Immature natural killer cell (primary cell): ENCODE measurements around the gene C9orf50. TPM values are rescaled to one million over a fixed set of nuclear protein-coding genes. Genes with fewer than 3 reads are reported as not detected.
A peak's percentile ranks its signal among the peaks of the same experiment; 100 is the strongest.

Experiments used
- DNase-seq, 3 donors: peaks; one replicate each; pipeline ENCODE4 v3.0.0; 2022; ENCODE audit warnings: mixed read lengths in 1 of 3
- H3K27ac Mint-ChIP-seq, 6 donors: one replicate each; pipeline ENCODE4 v1.8.0; 2020; ENCODE audit warnings: mixed read lengths in 6 of 6, mild to moderate bottlenecking in 5 of 6, inconsistent platforms in 4 of 6, moderate library complexity in 3 of 6
- H3K27me3 Mint-ChIP-seq, 3 donors: one replicate each; pipeline ENCODE4 v1.8.0; 2020 to 2021; ENCODE audit warnings: low read depth in 3 of 3, mild to moderate bottlenecking in 3 of 3, mixed read lengths in 3 of 3, moderate library complexity in 3 of 3, inconsistent platforms in 1 of 3
- H3K36me3 Mint-ChIP-seq, 3 donors: one replicate each; pipeline ENCODE4 v1.8.0; 2020; ENCODE audit warnings: mixed read lengths in 3 of 3, inconsistent platforms in 2 of 3, mild to moderate bottlenecking in 2 of 3
- H3K4me1 Mint-ChIP-seq, 2 donors: one replicate each; pipeline ENCODE4 v1.8.0; 2020; ENCODE audit warnings: inconsistent platforms in 2 of 2, mild to moderate bottlenecking in 2 of 2, mixed read lengths in 2 of 2, moderate library complexity in 1 of 2
- H3K4me3 Mint-ChIP-seq, 5 donors: one replicate each; pipeline ENCODE4 v1.8.0; 2020; ENCODE audit warnings: mild to moderate bottlenecking in 5 of 5, mixed read lengths in 5 of 5, inconsistent platforms in 3 of 5, moderate library complexity in 3 of 5
- H3K9me3 Mint-ChIP-seq, 6 donors: one replicate each; pipeline ENCODE4 v1.8.0; 2020; ENCODE audit warnings: mild to moderate bottlenecking in 6 of 6, mixed read lengths in 6 of 6, inconsistent platforms in 4 of 6, moderate library complexity in 3 of 6
- polyA plus RNA-seq, 3 donors: library from polyadenylated mRNA; unstranded; fragments of 300-500 nt; fragmentation: Illumina TruSeq; gene quantifications; one replicate each; pipeline ENCODE4 v1.2.3, GENCODE V29; 2021

C9orf50 gene
- polyA plus RNA-seq, 3 donors from 2014 or later: not detected

DNA sequence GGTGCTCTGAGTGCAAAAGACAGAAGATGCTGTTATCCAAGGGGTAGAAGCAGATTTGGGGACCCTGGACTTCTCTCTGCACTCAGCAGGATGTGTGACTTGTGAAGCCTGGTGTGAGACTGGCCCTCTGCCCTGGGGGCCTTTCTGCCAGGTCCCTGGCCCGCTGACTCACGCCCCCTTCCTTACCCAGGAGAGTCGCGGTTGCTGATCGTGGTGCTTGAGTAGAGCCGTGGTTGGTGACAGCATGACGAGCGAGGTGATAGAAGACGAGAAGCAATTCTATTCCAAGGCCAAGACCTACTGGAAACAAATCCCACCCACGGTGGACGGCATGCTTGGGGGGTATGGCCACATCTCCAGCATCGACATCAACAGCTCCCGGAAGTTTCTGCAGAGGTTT lies 11.6 kb upstream of the C9orf50 start:
- Mint-ChIP-seq H3K4me1 (peaks cover 38% of the 10 kb centered on the region in 2 donors), H3K4me3 (no peak overlapping the region), H3K36me3 (peaks cover 0 to 6% (median 0%) of the 10 kb centered on the region in 3 donors), H3K27me3 (peaks cover 0 to 4% (median 2%) of the 10 kb centered on the region in 3 donors), H3K9me3 (no peaks in the 10 kb centered on the region), H3K27ac (no peak overlapping the region)
- no peak for DNase-seq

DNA sequence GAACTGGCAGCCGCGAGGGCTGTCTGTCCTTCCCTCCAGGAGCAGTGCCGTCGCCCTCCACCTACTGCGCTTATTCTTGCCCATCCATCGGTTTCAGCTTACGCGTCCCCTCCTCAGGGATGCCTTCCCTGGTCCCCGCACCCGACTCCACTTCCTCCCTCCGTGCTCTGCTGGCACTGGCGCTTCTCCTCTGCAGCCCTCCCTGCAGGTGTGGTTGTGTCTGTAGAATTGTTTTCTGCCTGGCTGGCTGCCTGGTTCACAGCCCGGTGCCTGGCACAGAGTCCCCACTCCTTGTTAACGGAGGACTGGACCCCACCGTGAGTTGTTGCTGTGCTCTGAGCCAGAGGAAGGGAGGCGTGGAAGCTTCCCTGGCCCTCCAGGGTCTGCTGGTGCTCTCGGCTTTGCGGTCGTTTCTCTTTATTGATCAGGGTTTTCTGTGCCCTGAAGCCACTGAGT lies 10.8 kb upstream of the C9orf50 start:
- peaks cover 2 to 10% (median 3%) of the 10 kb centered on the region in 3 donors for H3K27me3 Mint-ChIP-seq
- no peak for DNase-seq
- H3K4me1 Mint-ChIP-seq: peaks cover 46% of the 10 kb centered on the region in 2 donors
- no peak overlapping the region for H3K4me3 Mint-ChIP-seq
- H3K36me3 Mint-ChIP-seq: peaks cover 0 to 6% (median 0%) of the 10 kb centered on the region in 3 donors
- H3K27ac Mint-ChIP-seq: peak overlapping the region in 2 of 6 donors; percentile 45 to 67
- H3K9me3 Mint-ChIP-seq: no peaks in the 10 kb centered on the region

DNA sequence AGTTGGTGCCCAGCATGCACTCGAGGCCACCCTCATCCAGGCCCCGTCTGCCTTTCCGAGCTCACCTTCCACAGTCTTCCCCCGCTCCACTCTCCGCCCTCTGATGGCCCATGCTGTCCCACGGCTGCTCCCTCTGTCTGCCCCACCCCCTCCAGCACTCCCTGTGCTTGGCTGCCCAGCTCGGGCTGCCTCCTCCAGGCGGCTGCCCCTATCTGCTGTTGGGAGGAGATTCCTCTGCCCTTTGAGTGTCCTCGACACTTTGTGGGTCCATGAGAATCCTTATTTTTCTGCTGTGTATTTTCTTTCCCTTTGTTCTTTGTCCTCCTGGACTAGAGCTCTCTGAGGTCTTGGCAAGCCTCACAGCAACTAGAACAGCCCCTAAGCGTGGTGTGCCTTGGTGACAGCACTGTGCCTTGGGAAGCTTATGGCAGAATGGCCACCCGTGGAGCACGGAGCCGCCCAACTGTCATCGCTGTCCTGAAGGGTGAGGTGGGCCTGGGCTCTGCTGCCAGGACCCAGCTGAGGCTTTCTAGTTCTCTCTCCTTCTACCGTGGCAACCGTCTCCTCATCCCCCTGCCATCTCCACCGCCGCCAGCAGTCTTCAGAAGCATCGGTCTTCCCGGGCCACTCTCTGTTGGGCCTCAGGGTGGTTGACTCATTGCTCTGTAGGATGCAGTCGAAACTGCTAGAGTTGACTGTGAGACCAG lies 10.2 kb upstream of the C9orf50 start:
- H3K36me3 Mint-ChIP-seq: peaks cover 0 to 6% (median 0%) of the 10 kb centered on the region in 3 donors
- no peak for DNase-seq
- H3K27ac Mint-ChIP-seq: peak overlapping the region in 3 of 6 donors; percentile 22 to 49 (median 45)
- H3K4me1 Mint-ChIP-seq: peaks cover 50 to 52% of the 10 kb centered on the region in 2 donors
- H3K27me3 Mint-ChIP-seq: peaks cover 3 to 14% (median 7%) of the 10 kb centered on the region in 3 donors
- no peak overlapping the region for H3K4me3 Mint-ChIP-seq
- no peaks in the 10 kb centered on the region for H3K9me3 Mint-ChIP-seq

DNA sequence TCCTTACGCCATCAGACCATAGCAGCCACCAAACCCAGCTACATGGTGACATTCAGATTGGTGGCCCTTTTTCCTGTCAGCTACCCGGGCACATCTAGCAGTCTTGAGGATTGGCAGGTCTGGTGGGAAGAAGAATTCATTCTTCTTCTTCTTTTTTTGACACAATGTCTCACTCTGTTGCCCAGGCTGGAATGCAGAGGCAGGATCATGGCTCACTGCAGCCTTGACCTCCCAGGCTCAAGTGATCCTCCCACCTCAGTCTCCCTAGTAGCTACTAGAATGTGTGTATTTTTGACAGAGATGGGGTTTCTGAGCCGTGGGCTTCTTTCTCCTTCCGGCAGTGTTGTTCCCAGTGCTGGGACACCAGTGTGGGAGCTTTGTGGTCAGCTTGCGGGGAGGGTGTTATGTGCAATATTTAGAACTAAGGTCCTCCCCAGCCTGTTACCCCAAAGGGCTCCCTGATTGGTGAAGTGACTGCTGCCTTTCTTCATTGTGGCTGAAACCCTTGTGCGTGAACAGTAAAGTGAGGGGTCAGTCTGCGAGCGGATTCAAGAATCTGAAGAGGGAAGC lies 8.4 kb upstream of the C9orf50 start:
- no peak for DNase-seq
- peaks cover 7 to 28% (median 12%) of the 10 kb centered on the region in 3 donors for H3K27me3 Mint-ChIP-seq
- H3K4me1 Mint-ChIP-seq: peaks cover 60 to 63% of the 10 kb centered on the region in 2 donors
- no peaks in the 10 kb centered on the region for H3K9me3 Mint-ChIP-seq
- peak overlapping the region; percentile 23 to 61 (median 48) for H3K27ac Mint-ChIP-seq
- peak overlapping the region in 2 of 5 donors; percentile 8 to 48 for H3K4me3 Mint-ChIP-seq
- no peaks in the 10 kb centered on the region for H3K36me3 Mint-ChIP-seq

DNA sequence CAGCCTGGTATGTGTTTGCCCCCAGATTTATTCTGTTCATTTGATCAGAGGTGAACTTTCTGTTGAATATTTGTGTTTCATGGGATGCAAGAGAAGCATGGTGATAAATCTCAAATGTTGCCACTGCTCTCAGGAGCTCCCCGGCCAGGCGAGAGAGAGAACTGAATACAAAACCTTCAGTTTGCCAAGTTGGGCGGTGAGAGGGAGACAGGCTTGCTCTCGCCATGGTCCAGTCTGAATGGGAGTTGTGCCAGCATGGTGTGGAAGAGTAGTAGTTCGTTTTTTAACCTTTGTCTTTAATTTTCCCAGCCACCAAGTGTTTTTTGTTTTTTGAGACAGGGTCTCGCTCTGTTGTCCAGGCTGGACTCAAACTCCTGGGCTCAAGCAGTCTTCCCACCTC lies 7.8 kb upstream of the C9orf50 start:
- no peaks in the 10 kb centered on the region for H3K36me3 Mint-ChIP-seq
- peaks cover 7 to 30% (median 18%) of the 10 kb centered on the region in 3 donors for H3K27me3 Mint-ChIP-seq
- H3K9me3 Mint-ChIP-seq: no peaks in the 10 kb centered on the region
- peak overlapping the region in 3 of 5 donors; percentile 14 to 47 (median 25) for H3K4me3 Mint-ChIP-seq
- no peak for DNase-seq
- peak overlapping the region in 5 of 6 donors; percentile 20 to 89 (median 44) for H3K27ac Mint-ChIP-seq
- H3K4me1 Mint-ChIP-seq: peaks cover 62 to 66% of the 10 kb centered on the region in 2 donors

DNA sequence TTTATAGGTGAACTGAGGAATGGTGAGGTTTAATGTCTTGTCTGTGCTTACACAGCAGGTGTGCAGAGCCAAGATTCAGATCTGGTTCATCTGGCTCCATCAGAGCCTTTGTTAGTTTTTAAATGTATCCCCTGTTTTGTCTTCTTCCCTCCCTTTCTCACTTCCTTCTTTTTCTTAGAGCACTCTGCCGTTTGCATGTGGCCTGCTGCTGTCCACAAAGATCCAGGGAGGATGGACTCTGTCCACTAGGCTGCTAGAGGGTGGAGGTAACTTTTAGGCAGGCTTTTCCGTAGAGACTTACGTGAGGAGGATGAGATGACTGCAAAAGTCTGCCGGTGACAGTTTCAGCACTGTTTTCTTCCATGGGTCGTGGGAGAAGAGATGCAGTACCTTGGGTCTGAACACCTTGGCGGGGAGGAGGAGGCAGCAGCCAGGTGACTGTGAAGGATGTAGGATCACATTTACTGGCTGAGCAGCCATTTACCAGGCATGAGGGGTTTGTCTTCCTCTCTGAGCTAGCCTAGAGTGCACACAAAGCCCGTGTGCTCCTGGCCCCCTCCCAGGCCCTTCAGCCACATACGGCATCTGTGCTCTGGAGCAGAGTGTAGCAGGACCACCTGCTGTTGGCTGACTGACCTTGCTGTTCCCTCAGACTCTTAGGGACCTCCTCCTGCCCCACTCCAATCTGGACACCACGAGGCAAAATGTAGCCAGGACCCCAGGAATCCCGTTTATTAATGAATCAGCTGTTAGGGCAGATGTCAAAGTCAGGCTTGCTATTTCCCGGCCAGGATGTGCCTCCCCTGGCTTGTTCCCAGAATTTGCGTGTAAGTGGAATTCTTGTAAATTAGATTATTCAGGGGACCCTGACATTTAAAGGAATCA lies 6.9 kb upstream of the C9orf50 start:
- H3K27me3 Mint-ChIP-seq: peaks cover 11 to 33% (median 20%) of the 10 kb centered on the region in 3 donors
- H3K4me1 Mint-ChIP-seq: peaks cover 62 to 66% of the 10 kb centered on the region in 2 donors
- H3K27ac Mint-ChIP-seq: peak overlapping the region; percentile 86 to 97 (median 92)
- no peaks in the 10 kb centered on the region for H3K36me3 Mint-ChIP-seq
- no peaks in the 10 kb centered on the region for H3K9me3 Mint-ChIP-seq
- no peak for DNase-seq
- H3K4me3 Mint-ChIP-seq: peak overlapping the region; percentile 77 to 97 (median 83)

DNA sequence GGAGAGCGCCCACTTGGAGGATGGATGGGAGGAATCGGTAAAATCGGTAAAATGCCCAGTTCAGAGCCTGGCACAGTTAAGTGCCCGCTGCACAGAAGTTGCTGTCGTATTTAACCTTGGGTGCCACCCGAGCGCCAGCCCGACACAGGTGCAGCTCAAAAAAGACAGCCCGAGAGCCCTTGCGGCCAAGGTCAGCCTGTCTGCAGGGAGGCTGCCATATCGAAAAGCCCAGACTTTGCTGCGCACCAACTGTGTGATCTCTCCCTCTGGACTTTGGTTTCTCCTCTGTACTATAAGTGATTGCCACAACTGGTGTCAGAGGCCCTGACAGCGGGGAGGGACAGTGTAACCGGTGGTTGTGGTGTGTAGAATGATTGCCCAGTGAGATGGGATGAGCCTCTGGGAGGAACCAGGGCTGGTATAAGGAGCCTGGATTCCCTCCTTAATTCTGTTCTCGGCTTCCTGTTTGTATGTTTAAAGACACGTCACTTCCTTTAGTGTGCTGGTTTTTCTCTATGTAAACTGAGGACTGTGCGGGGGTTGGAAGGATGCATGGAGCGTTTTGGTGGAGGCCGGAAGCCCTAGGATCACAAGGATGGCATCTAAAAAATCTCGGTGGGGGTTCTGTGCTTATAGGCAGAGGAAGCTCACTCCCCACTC lies 5.9 kb upstream of the C9orf50 start:
- peak overlapping the region; percentile 86 to 97 (median 92) for H3K27ac Mint-ChIP-seq
- peak overlapping the region; percentile 77 to 97 (median 83) for H3K4me3 Mint-ChIP-seq
- H3K27me3 Mint-ChIP-seq: peaks cover 11 to 33% (median 20%) of the 10 kb centered on the region in 3 donors
- H3K4me1 Mint-ChIP-seq: peaks cover 60 to 66% of the 10 kb centered on the region in 2 donors
- H3K9me3 Mint-ChIP-seq: no peaks in the 10 kb centered on the region
- no peaks in the 10 kb centered on the region for H3K36me3 Mint-ChIP-seq
- DNase-seq: peak in 2 of 3 donors; percentile 39 to 42

DNA sequence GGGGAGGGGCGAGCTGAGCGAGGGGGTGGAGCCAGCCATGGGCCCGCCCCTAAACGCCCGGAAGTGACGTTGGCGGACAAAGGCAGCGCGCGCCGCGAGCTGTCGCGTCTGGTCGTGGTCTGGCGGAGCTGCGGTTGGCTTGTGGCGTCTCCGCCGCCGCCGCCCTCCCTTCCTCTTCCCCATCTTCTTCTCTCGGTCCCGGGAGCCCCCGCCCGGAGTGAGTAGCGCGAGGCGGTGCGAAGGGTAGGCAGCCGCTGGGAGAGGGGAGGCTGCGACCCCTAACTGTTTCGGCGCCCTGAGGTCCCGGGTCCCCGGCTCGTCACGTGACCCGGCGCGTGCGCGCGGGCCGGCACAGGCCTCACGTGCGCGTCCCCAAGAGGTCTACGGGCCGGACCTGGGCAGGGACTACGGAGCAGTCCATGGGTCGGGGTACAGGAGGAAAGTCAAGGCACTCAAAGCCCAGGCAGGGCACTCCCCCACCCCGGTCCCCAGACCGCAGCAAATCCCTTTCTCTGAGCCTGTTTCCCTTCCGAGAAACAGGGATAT lies 5.3 kb upstream of the C9orf50 start, which contains the start of gene NTMT1:
Gene NTMT1, plus strand, starts transcription at position 85 of the 546 bp plus-strand sequence. CDS start 6,541 bp downstream, outside the sequence.
- peaks cover 56 to 64% of the 10 kb centered on the region in 2 donors for H3K4me1 Mint-ChIP-seq
- no peaks in the 10 kb centered on the region for H3K9me3 Mint-ChIP-seq
- H3K4me3 Mint-ChIP-seq: peak within 1 kb of the TSS; percentile 77 to 97 (median 83)
- H3K27me3 Mint-ChIP-seq: peaks cover 12 to 33% (median 22%) of the 10 kb centered on the region in 3 donors
- no peaks in the 10 kb centered on the region for H3K36me3 Mint-ChIP-seq
- H3K27ac Mint-ChIP-seq: peak within 1 kb of the TSS; percentile 86 to 97 (median 92)
- peak; percentile 91 to 92 (median 92) for DNase-seq

DNA sequence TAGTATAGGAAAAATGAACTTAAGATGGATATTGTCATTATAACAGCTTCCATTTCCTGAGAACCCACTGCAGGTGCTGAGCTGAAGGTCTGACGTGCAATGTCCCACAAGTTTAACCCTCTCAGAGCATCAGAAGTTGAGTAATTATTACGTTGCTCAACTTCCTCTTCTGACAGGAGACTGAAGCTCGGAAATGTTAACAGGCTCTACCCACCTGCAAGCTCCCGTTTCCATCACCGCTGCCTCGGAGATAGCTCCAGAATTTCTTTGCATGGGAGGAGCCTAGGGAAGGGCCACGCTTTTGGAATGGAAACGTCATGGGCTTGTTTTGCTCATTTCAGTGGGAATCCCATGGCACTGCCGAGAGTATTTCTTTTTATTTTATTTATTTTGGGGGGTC lies 4.0 kb upstream of the C9orf50 start:
- Mint-ChIP-seq H3K4me3 (peak overlapping the region; percentile 72 to 83 (median 77)), H3K4me1 (peaks cover 48 to 59% of the 10 kb centered on the region in 2 donors), H3K27ac (peak overlapping the region in 5 of 6 donors; percentile 78 to 96 (median 82)), H3K36me3 (no peaks in the 10 kb centered on the region), H3K9me3 (no peaks in the 10 kb centered on the region), H3K27me3 (peaks cover 15 to 33% (median 25%) of the 10 kb centered on the region in 3 donors)
- DNase-seq: peak in 2 of 3 donors; percentile 31 to 42

DNA sequence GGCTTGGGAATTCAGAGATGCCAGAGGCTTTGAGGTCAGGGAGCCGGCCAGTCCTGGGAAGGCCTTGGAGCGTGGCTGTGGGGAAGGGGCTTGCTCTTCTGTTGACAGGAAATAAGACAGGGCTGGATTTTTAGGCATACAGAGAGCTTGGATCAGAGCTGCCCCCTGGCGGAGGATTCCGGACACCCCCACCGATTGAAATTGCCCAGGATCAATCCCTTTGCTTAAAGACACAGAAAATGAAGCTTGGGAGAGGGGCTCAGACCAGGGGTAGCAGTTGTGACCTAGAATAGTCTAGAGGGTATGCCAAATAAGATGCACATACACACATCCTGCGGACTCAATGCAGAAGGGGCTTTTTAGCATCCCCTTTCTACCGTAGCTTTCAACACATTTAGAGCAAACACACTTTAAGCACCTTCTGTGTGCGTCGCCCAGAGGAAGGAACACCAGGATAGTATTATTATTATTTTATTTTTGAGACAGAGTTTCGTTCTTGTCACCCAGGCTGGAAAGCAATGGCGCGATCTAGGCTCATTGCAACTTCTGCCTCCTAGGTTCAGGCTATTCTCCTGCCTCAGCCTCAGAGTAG lies 3.4 kb upstream of the C9orf50 start:
- peak overlapping the region in 5 of 6 donors; percentile 84 to 96 (median 88) for H3K27ac Mint-ChIP-seq
- no peaks in the 10 kb centered on the region for H3K36me3 Mint-ChIP-seq
- H3K27me3 Mint-ChIP-seq: peaks cover 17 to 36% (median 25%) of the 10 kb centered on the region in 3 donors
- H3K4me1 Mint-ChIP-seq: peaks cover 41 to 56% of the 10 kb centered on the region in 2 donors
- H3K4me3 Mint-ChIP-seq: peak overlapping the region; percentile 69 to 83 (median 72)
- H3K9me3 Mint-ChIP-seq: no peaks in the 10 kb centered on the region
- DNase-seq: peak; percentile 53 to 56 (median 56)

DNA sequence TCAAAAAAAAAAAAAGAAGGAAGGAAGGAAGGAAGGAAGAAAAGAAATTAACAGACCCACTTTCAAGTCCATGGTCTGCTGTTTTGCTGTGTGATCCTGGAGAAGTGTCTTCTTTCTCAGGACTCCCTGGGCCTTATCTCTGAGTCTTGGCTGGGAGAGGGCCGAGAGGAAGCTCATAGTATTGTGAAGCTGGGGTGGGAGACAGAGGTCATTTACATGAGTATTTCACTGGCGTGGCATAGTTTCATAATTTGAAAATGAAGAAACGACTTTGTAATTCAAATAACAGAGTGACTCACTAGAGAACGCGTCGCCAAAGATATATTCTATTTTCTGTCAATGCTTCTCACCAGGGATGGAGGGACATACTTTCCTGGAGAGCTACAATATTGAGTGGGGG lies 2.4 kb upstream of the C9orf50 start:
- DNase-seq: no peak
- Mint-ChIP-seq H3K27me3 (peaks cover 17 to 39% (median 31%) of the 10 kb centered on the region in 3 donors), H3K9me3 (no peaks in the 10 kb centered on the region), H3K36me3 (peaks cover 0 to 4% (median 0%) of the 10 kb centered on the region in 3 donors), H3K4me3 (no peak overlapping the region), H3K27ac (peak overlapping the region in 1 of 6 donors; percentile 21), H3K4me1 (peaks cover 36 to 51% of the 10 kb centered on the region in 2 donors)
